Stimulated activated CD4-positive, alpha-beta T cell treated with anti-CD3 and anti-CD28 coated beads, TNF-alpha, amount 100 ng/mL, for 1 hour (primary cell): ENCODE measurements around the gene SUOX.
"Not testable (repeated sequence)": the region's sequence is repeated elsewhere in the genome, so short reads cannot be mapped to it uniquely, and the experiment has no call there.

ENCODE experiments used
- DNase-seq, 3 donors: peaks; one replicate each; pipeline ENCODE4 v3.0.0-alpha.2; 2020; ENCODE audit warnings: low read depth in 3 of 3, low spot score in 1 of 3

The SUOX gene

GRCh38 chr12:56020423-56021184 lies 23.5 kb downstream of the SUOX start, which contains the start of gene IKZF4:
TSS of gene IKZF4 (plus strand) at chr12:56021043. CDS start at chr12:56021494, 451 bp downstream.
- DNase-seq, result no peak

GRCh38 chr12:56021889-56022497 lies 24.9 kb downstream of the SUOX start:
- no peak for DNase-seq

GRCh38 chr12:56028511-56029165 lies 31.6 kb downstream of the SUOX start:
- DNase-seq, result no peak

- no peak for DNase-seq
Measured at GRCh38 chr12:56029166-56029519, 32.1 kb downstream of the SUOX start.

- no peak for DNase-seq
Measured at GRCh38 chr12:56029666-56030293, 32.7 kb downstream of the SUOX start.

GRCh38 chr12:56031987-56032386 lies 34.9 kb downstream of the SUOX start:
- no peak for DNase-seq

- DNase-seq, result no peak
Measured at GRCh38 chr12:56034586-56035332, 37.7 kb downstream of the SUOX start.

- no peak for DNase-seq
Measured at GRCh38 chr12:56037161-56037560, 40.1 kb downstream of the SUOX start.

- DNase-seq, result no peak
Measured at GRCh38 chr12:56038022-56038655, 41.1 kb downstream of the SUOX start.

- DNase-seq, result no peak
Measured at GRCh38 chr12:56040151-56040550, 43.1 kb downstream of the SUOX start.

GRCh38 chr12:56040963-56041551 lies 44.0 kb downstream of the SUOX start:
- no peak for DNase-seq

- DNase-seq, result peak; percentile 72 to 86 (median 72)
Measured at GRCh38 chr12:56041552-56042429, 44.7 kb downstream of the SUOX start, which contains the start of gene RPS26. TSS of gene RPS26 (plus strand) at chr12:56041918. CDS start at chr12:56042167, 249 bp downstream.

GRCh38 chr12:56042430-56042813 lies 45.3 kb downstream of the SUOX start:
- DNase-seq, result not testable (repeated sequence)

GRCh38 chr12:56042843-56043242 lies 45.8 kb downstream of the SUOX start:
- no peak for DNase-seq

GRCh38 chr12:56046027-56046780 lies 49.1 kb downstream of the SUOX start:
- DNase-seq, result no peak

GRCh38 chr12:56053407-56053893 lies 56.4 kb downstream of the SUOX start:
- no peak for DNase-seq
